Stimulated activated CD4-positive, alpha-beta T cell treated with anti-CD3 and anti-CD28 coated beads, Interleukin-12 subunit alpha, Interleukin-12 subunit beta, amount 100 ng/mL, for 48 hours (primary cell): Measurements from ENCODE around the gene SH3RF2.
A peak's percentile ranks its signal among the peaks of the same experiment; 100 is the strongest.

Source experiments
- DNase-seq, 3 donors: peaks; one replicate each; pipeline ENCODE4 v3.0.0-alpha.2; 2020; ENCODE audit warnings: low read depth in 2 of 3, low spot score in 1 of 3

The SH3RF2 gene

DNA sequence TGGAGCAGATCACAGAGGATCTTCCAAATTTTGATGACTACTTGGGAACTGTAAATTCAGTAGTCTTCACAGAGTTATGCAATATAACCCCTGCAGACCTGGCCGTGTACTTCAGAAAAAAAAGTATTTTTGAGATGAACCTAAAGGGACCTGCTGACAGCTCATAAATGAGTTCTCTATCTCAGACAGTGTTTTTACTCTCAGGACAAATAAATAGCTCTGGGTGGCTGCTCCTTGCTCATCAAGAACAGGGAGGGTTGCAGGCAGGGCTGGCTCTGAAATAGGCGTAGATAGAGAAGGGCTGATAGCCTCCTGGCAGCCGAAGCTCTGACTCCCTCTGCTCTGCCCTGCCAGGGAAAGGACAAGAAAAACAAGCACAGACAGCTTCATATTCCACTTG is 104.1 kb downstream of the SH3RF2 start:
- DNase-seq, result no peak

DNA sequence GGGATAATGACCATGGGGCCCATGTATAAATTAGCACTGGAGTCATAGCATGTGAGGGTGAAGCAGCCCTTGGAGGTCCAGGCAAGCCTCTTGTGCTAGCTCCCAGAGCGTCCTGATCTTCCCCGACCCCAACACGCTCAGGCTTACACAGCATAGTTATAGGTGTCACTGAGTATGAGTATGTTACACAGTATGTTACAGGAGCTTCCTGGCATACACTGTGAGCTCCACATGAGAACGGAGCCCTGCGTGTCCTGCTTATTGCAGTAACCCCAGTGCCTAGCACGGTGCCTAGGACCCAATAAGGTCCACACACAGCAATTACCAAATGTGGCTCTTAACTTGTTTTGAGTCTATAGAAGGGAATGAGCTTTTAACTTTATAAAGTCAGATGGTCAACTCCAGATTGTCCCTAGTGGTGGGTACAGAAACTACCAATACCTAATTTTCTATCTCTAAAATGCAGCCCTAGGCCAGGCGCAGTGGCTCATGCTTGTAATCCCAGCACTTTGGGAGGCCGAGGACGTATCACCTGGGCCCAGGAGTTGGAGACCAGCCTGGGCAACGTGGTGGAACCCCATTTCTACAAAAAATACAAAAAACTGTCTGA is 104.9 kb downstream of the SH3RF2 start:
- DNase-seq, result no peak

DNA sequence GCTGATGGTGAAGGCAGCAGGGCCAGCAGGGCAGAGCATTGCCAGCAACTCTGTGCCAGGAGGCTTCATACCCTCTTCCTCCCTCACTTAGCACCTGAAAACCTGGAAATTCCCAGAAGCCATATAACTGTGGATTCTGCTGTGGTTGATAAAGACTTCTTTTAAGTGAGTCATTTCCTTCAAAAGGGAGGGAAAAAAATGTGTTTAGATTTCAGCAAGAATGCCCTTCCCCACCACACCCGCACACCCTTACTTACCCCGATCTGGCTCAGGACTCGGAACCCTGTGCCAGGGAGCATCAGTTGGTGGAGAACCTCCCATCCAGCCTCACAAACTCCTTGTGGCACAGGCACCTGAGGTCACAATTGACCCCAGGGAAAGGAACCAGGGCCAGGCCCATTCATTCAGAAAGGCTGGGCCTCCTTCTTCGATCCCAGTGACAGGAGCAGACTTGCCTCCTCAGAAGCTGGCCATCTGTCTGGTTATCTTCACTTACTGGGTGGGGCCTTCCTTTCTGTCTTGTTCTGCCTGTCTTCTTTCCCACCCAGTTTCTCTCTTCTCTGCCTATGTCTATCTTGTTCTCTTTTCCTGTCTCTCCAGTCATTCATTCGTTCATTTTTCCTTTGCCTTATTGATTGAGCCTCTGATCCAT is 106.4 kb downstream of the SH3RF2 start:
- DNase-seq, result no peak

DNA sequence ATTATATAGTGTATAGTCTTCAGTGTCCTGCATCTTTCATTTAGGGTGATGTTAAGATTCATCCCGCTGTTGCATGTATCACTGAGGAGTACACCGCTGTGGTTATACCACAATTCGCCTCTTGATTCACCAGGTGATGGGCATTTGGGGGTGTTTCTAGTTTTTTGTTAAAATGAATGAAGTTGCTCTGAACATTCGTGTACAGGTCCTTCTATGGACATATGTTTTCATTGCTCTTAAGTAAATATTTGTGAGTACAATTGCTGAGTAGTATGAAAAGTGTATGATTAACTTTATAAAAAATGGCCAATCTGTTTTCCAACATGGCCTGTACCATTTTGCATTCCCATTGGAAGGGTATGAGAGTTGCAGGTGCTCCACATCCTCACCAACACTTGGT is 107.3 kb downstream of the SH3RF2 start:
- no peak for DNase-seq

DNA sequence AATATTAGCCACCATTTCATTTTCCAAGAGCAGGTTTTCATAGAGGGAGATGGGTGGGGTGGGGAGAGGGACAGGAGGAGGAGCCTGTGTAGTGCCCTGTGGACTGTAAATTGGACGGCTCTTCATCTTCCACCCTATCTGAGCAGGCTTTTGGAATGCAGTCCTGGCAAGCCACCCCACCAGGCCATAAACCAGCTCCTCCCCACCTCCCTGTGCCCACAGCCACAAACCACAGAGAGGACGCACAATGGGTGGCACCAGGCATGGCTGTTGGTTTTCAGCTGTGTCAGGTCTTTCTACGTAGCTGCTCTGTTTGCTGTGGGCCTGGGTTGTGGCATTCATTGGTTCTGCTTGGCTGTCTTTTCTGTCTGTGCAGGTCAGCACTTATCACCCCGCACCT is 111.0 kb downstream of the SH3RF2 start:
- no peak for DNase-seq

DNA sequence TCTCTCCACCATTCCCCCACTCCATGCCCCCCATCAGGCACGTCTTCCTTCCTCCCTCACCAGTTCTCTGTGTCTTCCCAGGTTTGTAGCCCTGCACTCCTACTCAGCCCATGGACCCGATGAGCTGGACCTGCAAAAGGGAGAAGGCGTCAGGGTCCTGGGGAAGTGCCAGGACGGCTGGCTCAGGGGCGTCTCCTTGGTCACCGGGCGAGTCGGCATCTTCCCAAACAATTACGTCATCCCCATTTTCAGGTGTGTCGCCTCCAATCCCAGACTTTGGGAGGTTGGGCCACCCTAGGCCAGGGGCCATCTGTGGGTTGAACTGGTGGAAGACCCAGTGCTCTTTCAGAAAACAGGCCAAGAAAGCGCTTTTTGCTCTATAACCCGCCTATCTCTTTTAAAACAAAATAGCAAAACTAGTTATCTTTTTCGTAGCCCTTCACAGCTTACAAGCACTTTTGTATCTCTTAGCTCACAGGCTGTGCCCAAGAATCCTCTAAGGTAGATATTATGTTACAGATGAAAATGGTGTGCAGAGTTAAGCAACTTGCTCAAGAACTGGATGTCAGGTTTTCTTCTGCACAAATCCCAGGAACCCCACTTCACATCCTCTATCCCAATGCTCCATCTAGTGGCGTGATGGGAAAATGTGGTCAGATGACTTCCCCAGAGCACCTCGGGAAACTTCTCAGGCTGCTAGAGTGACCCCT is 112.8 kb downstream of the SH3RF2 start:
- DNase-seq, result peak in 1 of 3 donors; percentile 22

DNA sequence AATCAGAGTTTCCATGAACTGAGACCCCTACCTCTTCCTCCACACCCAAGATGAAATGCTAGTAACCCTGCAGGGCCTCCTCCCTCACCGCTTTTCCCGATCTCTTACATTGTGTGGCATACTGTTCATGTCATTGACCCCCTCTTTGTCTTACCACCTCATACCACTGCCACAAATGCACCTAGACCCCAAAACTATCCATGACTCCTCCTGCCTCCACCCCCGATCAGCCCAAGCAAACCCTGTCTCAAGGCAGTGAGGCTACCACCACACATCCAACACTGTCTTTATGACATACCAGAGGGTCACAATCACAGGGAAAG is 113.3 kb downstream of the SH3RF2 start:
- DNase-seq, result no peak

DNA sequence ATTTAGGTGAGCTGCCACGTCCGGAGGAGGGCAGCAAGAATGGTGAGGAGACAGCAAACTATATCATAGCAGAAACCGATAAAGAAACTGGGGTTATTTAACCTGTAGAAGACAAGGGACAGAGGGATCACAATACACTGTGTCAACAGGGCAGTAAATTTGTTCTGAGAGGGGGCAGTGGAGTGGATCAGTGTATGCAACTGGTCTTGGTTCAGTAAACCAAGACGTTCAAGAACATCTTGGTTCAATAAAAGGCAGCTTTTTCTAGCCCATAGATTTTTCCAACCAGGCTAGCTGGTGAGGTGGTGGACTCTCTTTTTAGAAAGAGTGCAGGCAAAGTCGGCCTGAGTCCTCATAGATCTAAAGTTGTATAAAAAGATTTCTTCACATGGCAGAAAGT is 113.7 kb downstream of the SH3RF2 start:
- no peak for DNase-seq

DNA sequence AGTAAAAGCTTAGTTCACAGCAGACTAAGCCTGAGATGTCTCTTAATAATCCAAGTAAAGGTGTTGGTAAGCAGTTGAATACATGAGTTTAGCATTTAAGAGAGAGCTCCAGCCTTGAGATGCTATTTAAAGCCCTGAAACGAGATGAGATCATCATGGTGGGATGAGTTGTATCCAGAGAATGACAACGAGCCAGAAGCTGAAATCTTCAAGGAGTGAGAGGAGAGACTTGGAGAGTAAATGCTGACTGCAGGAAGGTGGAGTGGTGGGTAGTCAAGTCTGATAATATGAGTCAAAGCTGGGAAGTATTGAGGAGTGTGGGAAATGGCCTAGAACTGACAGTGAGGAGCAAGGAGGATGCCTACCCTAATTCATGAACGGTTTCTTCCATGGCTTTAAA is 115.3 kb downstream of the SH3RF2 start:
- no peak for DNase-seq

DNA sequence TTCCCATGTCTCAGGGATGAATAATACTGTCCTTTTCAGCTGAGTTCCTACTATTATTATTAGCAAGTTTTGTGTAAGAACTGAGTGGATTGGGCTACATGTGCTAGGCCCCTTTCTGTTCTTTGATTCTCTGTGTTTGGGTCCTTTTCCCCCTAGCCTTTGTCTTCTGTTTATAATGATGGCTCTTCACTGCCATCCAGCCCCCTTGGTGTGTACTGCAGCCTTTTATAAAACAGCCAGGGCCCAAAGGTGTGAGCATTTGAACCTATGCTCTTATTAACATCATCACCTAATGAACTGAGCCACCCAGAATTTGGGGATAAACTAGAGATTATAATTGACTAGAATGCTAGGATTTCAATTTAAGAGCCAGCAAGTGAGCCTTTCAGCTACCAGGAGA is 116.4 kb downstream of the SH3RF2 start:
- no peak for DNase-seq

DNA sequence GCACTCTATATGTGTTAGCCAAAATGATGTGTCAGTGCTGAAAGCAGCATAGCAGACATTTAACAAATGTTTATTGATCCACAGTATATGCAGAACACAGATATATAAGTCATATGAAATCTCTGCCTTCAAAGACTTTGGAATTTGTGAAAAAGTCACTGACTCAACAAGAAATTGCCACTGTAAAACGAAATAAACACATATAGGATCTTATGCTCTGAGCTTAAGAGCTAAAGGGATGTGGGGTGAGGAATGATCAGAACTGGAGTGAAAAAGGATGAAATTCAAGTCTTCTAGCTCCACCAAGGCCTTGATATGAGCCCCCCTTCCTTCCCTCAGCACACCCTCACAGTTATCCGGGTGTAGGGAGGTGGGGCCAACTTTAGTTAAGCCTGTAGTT is 119.1 kb downstream of the SH3RF2 start:
- DNase-seq, result no peak

DNA sequence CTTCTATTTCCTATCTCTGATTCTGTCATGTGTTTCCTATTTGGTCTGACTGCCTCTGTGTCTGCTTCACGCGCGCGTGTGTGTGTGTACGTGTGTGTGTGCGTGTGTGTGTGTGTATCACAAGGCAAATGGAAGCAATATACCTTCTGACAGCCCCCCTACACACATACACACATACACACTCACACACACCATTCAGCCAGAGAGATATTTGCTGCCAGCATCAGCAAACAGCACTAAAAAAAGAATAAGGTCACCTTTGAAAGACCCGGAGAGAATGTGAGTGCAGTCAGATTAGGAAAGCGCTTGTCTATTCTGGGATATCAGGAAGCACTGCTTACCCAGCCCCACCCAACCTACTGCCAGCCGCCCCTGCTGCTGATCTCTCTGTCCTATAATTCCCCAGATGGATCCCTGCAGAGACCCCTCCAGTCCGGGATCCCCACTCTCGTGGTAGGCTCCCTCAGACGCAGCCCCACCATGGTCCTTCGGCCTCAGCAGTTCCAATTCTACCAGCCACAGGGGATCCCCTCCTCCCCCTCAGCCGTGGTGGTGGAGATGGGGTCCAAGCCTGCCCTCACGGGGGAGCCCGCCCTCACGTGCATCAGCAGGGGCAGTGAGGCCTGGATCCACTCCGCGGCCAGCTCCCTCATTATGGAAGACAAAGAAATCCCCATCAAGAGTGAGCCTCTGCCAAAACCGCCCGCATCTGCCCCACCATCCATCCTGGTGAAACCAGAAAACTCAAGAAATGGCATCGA is 123.3 kb downstream of the SH3RF2 start:
- DNase-seq, result no peak

DNA sequence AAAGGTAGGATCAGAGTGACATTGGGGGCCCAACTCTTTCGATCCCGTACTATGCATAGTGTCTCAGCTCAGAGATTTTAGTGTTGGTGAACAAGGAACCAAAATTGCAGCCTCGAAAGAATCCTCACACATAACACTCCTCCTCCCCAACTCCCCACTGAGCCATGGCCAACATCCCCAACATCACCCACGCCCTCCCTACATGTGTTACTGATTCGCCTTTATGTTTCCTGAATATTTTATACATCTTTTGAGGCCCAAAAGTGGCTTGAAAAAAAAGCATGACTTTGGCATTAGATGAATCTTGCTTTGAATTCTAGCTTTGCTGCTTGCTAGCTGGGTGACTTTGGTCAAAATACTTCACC is 123.8 kb downstream of the SH3RF2 start:
- DNase-seq, result no peak

DNA sequence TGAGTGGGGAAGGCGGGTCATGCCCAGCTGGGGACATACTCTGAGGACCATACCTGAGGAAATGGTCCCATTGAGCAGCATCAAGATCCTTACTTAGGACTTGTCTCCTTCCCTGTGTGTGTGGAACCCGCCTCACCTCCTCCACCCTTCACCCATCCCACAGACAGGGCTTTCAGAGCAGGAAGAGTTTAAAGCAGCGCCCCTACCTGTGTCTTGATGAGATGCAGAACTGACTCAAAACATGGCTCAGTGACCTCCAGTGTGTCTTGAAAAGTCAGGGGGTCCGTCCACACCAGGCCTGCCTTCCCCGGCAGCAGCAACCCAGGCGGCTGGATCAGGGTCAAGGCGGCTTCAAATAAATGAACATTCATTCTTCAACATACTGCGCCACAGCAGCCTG is 130.6 kb downstream of the SH3RF2 start:
- no peak for DNase-seq

DNA sequence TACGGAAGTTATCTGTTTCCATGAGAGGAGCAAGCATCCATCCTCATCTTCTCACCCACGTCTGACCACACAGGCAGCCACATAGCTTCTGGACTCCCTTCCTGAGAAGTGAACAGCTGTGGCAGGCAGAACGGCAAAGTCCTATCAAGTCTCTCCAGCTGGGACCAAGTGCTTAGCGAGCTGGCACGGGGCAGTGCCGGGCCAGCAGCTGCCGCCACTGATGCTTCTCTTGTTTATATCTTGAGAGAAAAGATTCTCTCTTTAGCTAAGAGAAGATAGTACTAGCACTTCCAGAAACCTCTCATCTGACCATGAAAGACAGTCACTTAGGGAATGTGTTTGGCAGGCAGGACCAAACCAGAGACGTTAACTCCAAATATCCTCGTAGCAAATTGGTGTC is 131.8 kb downstream of the SH3RF2 start:
- DNase-seq, result no peak

DNA sequence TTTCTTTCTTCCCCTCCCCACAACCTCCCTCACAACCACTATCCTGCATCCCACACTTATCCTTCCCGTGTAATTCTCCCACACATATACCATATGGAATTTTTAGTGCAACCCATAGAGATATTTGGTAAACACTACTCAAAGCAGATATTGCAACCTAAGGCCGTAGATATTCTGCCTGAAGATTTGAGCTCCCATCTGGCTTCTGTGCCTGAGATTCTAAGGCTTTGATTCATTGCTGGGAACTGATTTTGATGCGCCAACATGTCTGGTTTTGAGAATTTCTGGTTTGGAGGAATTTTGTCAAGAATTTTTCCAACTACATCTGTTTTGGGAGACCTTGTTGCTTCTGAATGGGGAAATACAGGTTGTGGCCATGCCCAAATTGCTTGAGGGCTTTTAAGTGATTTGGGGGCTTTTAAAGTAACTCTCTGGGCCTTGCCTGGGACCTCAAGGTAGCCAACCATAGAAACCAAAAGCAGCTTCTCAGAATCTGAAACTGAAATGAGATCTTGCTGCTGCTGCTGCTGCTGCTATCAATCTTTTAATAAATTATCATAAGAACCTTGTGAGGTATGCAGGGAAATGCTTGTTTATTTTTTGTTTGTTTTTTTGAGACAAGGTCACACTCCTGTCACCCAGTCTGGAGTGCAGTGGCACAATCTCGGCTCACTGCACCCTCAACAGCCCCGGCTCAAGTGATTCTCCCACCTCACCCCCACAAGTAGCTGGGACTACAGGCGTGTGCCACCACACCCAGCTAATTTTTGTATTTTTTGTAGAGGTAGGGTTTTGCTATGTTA is 132.8 kb downstream of the SH3RF2 start:
- no peak for DNase-seq

DNA sequence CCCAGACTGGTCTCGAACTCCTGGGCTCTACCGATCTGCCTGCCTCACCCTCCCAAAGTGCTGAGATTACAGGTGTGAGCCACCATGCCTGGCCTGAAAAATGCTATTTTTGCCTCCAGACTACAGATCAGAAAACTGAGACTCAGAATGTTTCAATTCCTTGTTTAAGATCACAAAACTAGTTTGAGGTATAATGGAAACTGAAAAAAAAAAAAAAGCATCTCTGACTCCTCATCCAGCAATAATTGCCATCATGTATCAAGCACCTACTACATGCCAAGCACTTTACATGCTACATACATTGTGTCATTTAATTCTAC is 133.4 kb downstream of the SH3RF2 start:
- DNase-seq, result no peak

DNA sequence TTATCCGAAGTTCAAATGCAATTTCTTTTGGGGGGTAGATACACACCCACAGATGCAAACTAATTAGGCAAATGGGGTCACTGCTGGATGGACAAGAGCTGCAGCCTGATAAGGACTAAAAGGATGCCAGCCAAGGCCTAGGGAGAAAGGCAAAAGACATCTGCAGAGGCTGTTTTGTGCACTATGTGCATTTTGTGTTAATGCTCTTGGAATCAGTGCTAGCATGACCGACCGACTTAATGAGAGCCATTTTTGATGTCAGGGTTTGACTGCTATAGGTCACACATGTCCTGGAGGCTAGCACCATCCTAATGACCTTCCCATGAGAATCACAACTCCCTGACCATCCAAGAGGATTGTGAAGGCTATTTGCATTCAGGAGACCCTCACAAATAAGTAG is 134.4 kb downstream of the SH3RF2 start:
- no peak for DNase-seq

DNA sequence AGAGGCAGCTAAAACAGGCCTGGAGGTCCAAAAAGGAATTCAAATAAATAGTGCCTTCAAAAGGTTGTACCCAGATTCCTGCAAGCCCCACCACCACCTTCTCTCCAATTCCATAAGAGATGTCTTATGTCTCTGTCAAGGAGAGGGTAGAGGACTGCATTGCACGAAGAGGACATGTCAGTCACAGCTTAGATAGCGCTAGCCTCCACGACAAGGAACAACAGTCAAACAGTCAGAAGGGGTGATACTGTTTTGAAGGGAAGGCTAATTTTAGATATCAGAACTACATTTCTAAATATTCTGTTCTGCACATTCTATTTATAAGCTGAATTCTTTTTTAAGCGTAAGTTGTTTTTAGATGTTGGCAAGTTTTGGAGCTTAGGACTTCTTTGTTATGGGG is 134.8 kb downstream of the SH3RF2 start:
- DNase-seq, result no peak

DNA sequence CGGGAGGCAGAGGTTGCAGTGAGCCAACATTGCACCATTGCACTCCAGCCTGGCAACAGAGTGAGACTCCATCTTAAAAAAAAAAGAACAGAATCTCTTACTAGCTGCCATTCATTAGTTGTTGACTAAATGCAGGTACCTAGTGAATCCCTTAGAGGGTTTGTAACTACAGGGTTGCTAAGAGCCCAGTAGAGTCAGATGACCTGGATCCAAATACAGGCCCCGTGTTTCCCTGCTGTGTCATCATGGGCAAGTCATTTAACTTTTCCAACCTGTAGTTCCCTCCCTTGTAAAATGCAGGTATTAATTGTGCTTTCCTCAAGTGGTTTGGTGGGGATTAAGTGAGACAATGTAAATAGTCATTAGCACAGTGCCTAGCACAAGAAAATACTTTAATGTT is 136.2 kb downstream of the SH3RF2 start:
- no peak for DNase-seq

DNA sequence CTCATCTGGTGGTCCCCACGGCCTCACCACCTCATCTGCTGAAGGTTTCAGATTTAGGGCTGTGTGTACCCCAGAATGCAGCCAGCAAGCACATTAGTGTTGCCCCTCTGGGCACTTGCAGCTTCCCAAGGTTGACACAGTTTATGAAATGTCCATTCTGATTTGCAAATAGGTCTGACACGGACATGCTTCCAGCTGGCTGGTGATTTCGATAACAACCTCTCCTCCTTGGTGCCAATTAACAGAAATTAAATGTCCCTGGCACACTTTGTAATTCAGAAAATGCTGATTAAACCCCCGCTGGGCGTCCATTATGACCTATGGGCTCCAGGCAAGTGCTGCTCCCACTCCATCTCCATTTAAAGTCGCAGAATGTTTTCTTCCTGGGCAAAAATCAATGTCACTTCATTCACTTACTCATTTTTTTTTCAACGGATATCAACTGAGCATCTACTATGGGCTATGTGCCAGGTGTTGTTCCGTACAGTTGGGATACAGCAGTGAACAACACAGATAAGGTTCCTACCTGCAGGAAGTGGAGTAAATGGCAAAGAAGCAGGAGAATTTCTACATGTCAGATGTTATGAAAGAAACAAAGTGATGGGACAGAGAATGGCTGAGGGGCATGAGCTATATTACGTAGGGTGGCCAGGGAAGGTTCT is 137.0 kb downstream of the SH3RF2 start:
- DNase-seq, result no peak
